OCI-LY1 (cell line): ENCODE data around the gene EMC8.
A peak's percentile ranks its signal among the peaks of the same experiment; 100 is the strongest.

Source experiments
- H2AFZ ChIP-seq: fragments of 200-600 bp; sonication (generic), shearing (Covaris generic); 2 replicates; pipeline ENCODE4 v1.6.0; 2014; ENCODE audit warnings: antibody characterized with exemption, mild to moderate bottlenecking, low read length
- H3F3A ChIP-seq: fragments of 200-600 bp; sonication (generic), shearing (Covaris generic); 2 replicates; pipeline ENCODE4 v1.6.0; 2014; ENCODE audit warnings: mild to moderate bottlenecking, antibody characterized with exemption, low read length, moderate library complexity; ENCODE audit not compliant: insufficient read depth
- H3K27ac ChIP-seq: fragments of 200-600 bp; sonication (generic); 2 replicates; pipeline ENCODE4 v1.5.1; 2014; ENCODE audit warnings: low read length, mixed run types, mild to moderate bottlenecking, low read depth; ENCODE audit not compliant: poor library complexity, severe bottlenecking
- H3K27me3 ChIP-seq: fragments of 200-600 bp; sonication (generic); 2 replicates; pipeline ENCODE4 v1.6.0; 2014; ENCODE audit warnings: antibody characterized with exemption, mild to moderate bottlenecking, low read length, moderate library complexity; ENCODE audit not compliant: insufficient read depth
- H3K36me3 ChIP-seq: fragments of 200-600 bp; sonication (generic); 2 replicates; pipeline ENCODE4 v1.6.1; 2014; ENCODE audit warnings: mild to moderate bottlenecking, antibody characterized with exemption, low read length, moderate library complexity, mixed read lengths; ENCODE audit not compliant: insufficient read depth
- H3K4me1 ChIP-seq: fragments of 200-600 bp; sonication (generic); 2 replicates; pipeline ENCODE4 v1.5.1; 2014; ENCODE audit warnings: mild to moderate bottlenecking, low read length, moderate library complexity; ENCODE audit not compliant: insufficient read depth, severe bottlenecking
- H3K4me2 ChIP-seq: fragments of 200-600 bp; sonication (generic), shearing (Covaris generic); 2 replicates; pipeline ENCODE4 v1.6.1; 2014; ENCODE audit warnings: low read length
- H3K4me3 ChIP-seq: fragments of 200-600 bp; sonication (generic); 2 replicates; pipeline ENCODE4 v1.5.1; 2014; ENCODE audit warnings: low read length, low read depth, mild to moderate bottlenecking, mixed read lengths; ENCODE audit not compliant: poor library complexity, severe bottlenecking
- H3K79me2 ChIP-seq: fragments of 200-600 bp; shearing (Covaris generic); 2 replicates; pipeline ENCODE4 v1.6.1; 2016; ENCODE audit warnings: mixed run types, low read length, mixed read lengths; ENCODE audit not compliant: insufficient read depth
- H3K9ac ChIP-seq: fragments of 200-600 bp; sonication (generic), shearing (Covaris generic); 2 replicates; pipeline ENCODE4 v1.6.1; 2014; ENCODE audit warnings: mild to moderate bottlenecking, low read length, mixed read lengths
- H3K9me2 ChIP-seq: fragments of 200-600 bp; sonication (generic), shearing (Covaris generic); 2 replicates; pipeline ENCODE4 v1.6.1; 2014; ENCODE audit warnings: low read depth, mild to moderate bottlenecking, low read length, mixed read lengths
- H3K9me3 ChIP-seq: fragments of 200-600 bp; shearing (Covaris generic); 2 replicates; pipeline ENCODE4 v1.6.1; 2014; ENCODE audit warnings: low read length, mixed read lengths
- H4K20me1 ChIP-seq: fragments of 200-600 bp; sonication (generic), shearing (Covaris generic); 2 replicates; pipeline ENCODE4 v1.6.0; 2016; ENCODE audit warnings: mild to moderate bottlenecking, low read length; ENCODE audit not compliant: insufficient read depth
- EZH2 ChIP-seq: fragments of 200-600 bp; sonication (generic), shearing (Covaris generic); IDR thresholded peaks from 2 replicates; pipeline ENCODE4 v1.8.0; 2017; ENCODE audit warnings: borderline replicate concordance, mixed run types, mild to moderate bottlenecking, antibody characterized with exemption, low read length, moderate library complexity, mixed read lengths
- TF ChIP-seq, protein P1 (sequence below): fragments of 200-600 bp; sonication (generic), shearing (Covaris generic); IDR thresholded peaks from 2 replicates; pipeline ENCODE4 v1.5.1; 2017; ENCODE audit warnings: mild to moderate bottlenecking, antibody characterized with exemption, low read length, moderate library complexity, mixed read lengths

The EMC8 gene

DNA sequence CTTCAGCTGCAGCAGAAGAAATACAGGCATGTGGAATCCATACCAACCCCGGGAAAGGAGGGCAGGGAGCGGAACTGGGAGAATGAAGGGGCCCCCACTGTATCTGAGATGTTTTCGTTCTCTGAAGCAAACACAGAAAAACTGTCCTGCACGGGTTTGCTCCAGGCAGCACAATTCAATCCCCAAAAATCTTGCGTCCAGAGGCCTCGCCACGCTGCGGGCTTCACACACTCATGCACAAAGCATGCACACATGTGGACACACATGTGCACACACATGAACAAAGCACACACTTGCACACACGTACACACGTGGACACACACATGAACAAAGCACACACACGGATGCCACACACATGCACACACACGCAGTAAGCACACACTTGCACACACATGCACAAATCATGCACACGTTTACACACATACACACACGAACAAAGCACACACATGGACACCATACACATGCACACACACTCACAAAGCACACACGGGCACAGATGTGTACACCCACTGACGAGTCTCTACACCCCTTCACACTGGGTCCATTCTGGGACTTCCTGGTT, 27.4 kb upstream of the EMC8 start:
- H3K9me2 ChIP-seq: no peaks in the 10 kb centered on the region
- H3K36me3 ChIP-seq: no peaks in the 10 kb centered on the region
- no peaks in the 10 kb centered on the region for H4K20me1 ChIP-seq
- no peaks in the 10 kb centered on the region for H3K79me2 ChIP-seq
- no peaks in the 10 kb centered on the region for H3F3A ChIP-seq
- TF ChIP-seq EZH2: no peak
- TF ChIP-seq, protein P1, sequence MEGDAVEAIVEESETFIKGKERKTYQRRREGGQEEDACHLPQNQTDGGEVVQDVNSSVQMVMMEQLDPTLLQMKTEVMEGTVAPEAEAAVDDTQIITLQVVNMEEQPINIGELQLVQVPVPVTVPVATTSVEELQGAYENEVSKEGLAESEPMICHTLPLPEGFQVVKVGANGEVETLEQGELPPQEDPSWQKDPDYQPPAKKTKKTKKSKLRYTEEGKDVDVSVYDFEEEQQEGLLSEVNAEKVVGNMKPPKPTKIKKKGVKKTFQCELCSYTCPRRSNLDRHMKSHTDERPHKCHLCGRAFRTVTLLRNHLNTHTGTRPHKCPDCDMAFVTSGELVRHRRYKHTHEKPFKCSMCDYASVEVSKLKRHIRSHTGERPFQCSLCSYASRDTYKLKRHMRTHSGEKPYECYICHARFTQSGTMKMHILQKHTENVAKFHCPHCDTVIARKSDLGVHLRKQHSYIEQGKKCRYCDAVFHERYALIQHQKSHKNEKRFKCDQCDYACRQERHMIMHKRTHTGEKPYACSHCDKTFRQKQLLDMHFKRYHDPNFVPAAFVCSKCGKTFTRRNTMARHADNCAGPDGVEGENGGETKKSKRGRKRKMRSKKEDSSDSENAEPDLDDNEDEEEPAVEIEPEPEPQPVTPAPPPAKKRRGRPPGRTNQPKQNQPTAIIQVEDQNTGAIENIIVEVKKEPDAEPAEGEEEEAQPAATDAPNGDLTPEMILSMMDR: no peak
- H3K9me3 ChIP-seq: no peaks in the 10 kb centered on the region
- no peaks in the 10 kb centered on the region; the same call in 1 of the 2 replicates for H3K27me3 ChIP-seq
- no peak overlapping the region for H3K4me3 ChIP-seq
- H3K4me1 ChIP-seq: peaks cover 41% of the 10 kb centered on the region
- H3K9ac ChIP-seq: no peak overlapping the region
- no peak overlapping the region for H2AFZ ChIP-seq
- no peak overlapping the region for H3K4me2 ChIP-seq
- H3K27ac ChIP-seq: peak overlapping the region; percentile 22

GRCh38 chr16:85825326-85825725, 26.0 kb upstream of the EMC8 start:
- H3K9me2 ChIP-seq: no peaks in the 10 kb centered on the region
- no peaks in the 10 kb centered on the region; the same call in 1 of the 2 replicates for H3K27me3 ChIP-seq
- H3K9ac ChIP-seq: no peak overlapping the region
- no peaks in the 10 kb centered on the region for H3K79me2 ChIP-seq
- no peaks in the 10 kb centered on the region for H3F3A ChIP-seq
- no peaks in the 10 kb centered on the region for H4K20me1 ChIP-seq
- no peak overlapping the region for H3K27ac ChIP-seq
- H3K36me3 ChIP-seq: no peaks in the 10 kb centered on the region
- H3K4me3 ChIP-seq: no peak overlapping the region
- TF ChIP-seq, protein P1: peak; percentile 55; the same call in 1 of the 2 replicates
- TF ChIP-seq EZH2: no peak
- H3K4me1 ChIP-seq: peaks cover 47% of the 10 kb centered on the region
- H2AFZ ChIP-seq: no peak overlapping the region
- H3K4me2 ChIP-seq: no peak overlapping the region
- H3K9me3 ChIP-seq: no peaks in the 10 kb centered on the region

- no peak overlapping the region for H2AFZ ChIP-seq
- TF ChIP-seq, protein P1: no peak
- no peak for TF ChIP-seq EZH2
- H3K4me1 ChIP-seq: peaks cover 39% of the 10 kb centered on the region
Measured at GRCh38 chr16:85824161-85825135, 25.1 kb upstream of the EMC8 start.

More at GRCh38 chr16:85824161-85825135, 25.1 kb upstream of the EMC8 start:
- H3K9me3 ChIP-seq: no peaks in the 10 kb centered on the region
- no peak overlapping the region for H3K9ac ChIP-seq
- no peaks in the 10 kb centered on the region for H3F3A ChIP-seq
- no peaks in the 10 kb centered on the region for H3K9me2 ChIP-seq
- H3K4me2 ChIP-seq: no peak overlapping the region
- no peaks in the 10 kb centered on the region for H3K27me3 ChIP-seq
- no peaks in the 10 kb centered on the region for H3K36me3 ChIP-seq
- no peaks in the 10 kb centered on the region for H3K79me2 ChIP-seq
- H4K20me1 ChIP-seq: no peaks in the 10 kb centered on the region
- no peak overlapping the region for H3K27ac ChIP-seq
- no peak overlapping the region for H3K4me3 ChIP-seq
